ENCODE measurements around the gene BUD23. TPM values are rescaled to one million over a fixed set of nuclear protein-coding genes. Genes with fewer than 3 reads are reported as not detected.

BUD23 gene
- total and polyA plus RNA-seq, 4 donors = 19.1 to 52.6 (median 37.8) TPM

DNA sequence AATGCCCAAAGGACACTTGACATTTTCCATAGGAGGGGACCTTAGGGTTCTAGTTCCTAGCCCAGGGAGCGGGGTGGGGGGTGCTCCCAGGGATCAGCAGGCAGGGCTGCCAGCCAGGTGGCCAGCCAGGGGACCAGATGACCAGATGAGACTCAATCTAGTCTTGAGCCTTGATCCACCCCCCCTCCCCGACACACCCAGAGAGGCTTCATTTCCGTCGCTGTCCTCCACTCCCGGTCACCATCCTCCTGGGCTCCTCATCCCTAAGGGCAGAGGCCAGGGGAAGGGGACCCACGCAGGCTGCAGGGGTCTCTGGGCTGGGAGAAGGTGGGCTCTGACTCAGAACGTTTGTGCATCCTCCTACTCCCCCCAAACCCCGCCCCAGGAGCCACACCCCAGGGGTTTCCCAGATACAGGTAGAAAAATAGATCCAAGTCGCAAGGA lies 35.1 kb downstream of the BUD23 start (continued):
- TF ChIP-seq, protein P1, sequence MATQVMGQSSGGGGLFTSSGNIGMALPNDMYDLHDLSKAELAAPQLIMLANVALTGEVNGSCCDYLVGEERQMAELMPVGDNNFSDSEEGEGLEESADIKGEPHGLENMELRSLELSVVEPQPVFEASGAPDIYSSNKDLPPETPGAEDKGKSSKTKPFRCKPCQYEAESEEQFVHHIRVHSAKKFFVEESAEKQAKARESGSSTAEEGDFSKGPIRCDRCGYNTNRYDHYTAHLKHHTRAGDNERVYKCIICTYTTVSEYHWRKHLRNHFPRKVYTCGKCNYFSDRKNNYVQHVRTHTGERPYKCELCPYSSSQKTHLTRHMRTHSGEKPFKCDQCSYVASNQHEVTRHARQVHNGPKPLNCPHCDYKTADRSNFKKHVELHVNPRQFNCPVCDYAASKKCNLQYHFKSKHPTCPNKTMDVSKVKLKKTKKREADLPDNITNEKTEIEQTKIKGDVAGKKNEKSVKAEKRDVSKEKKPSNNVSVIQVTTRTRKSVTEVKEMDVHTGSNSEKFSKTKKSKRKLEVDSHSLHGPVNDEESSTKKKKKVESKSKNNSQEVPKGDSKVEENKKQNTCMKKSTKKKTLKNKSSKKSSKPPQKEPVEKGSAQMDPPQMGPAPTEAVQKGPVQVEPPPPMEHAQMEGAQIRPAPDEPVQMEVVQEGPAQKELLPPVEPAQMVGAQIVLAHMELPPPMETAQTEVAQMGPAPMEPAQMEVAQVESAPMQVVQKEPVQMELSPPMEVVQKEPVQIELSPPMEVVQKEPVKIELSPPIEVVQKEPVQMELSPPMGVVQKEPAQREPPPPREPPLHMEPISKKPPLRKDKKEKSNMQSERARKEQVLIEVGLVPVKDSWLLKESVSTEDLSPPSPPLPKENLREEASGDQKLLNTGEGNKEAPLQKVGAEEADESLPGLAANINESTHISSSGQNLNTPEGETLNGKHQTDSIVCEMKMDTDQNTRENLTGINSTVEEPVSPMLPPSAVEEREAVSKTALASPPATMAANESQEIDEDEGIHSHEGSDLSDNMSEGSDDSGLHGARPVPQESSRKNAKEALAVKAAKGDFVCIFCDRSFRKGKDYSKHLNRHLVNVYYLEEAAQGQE (IDR thresholded peaks at IDR 0.05) = no peak
- TF ChIP-seq, protein P2, sequence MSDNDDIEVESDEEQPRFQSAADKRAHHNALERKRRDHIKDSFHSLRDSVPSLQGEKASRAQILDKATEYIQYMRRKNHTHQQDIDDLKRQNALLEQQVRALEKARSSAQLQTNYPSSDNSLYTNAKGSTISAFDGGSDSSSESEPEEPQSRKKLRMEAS (IDR thresholded peaks at IDR 0.05) = no peak

DNA sequence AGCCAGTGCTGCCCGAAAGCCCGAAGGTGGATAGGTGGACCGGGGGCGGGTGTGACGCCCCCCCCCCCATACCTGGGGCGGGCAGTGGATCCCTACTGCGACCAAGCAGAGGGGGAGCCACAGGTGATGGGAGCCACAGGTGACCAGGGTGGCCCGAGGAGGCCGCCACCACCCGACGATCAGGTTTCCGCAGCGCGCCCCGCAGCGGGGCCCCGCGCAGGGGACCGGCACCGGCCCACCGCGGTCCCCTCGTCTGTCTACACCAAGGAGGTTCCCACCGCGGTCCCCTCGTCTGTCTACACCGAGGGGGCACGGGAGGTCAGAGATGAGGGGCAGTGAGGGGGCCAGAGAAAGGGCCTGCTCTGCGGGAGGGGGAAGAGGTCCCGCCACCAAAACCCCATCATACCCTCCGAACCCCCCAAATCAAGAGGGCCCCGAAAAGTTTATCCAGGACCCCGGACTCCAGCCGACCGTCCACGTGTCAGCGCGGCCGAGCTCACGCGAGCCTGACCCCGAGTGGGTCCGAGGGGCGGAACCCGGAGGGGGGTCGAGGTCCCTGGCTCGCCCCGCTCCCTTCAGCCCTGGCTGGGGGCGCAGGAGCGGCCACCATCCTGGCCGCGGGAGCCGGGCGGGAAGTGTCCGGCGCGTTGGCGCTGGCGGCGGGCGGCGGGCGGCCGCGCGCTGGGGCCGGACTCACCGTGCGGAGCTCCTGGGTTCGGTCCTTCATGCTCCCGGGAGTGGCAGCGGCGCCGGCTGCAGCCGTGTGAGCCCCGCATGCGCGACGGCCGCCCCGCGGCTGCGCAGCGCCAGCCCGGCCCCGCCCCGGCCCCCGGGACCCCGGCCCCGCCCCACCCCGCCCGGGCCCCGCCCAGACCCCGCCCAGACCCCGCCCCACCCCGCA lies 35.8 kb downstream of the BUD23 start, which contains the start of gene STX1A:
Gene STX1A (minus strand): TSS at position 765 of the 901 bp plus-strand sequence. CDS start 38 bp downstream, at position 727.
- peak; percentile 55 for DNase-seq (ENCODE audit: low spot score)
- H3K4me3 ChIP-seq (ENCODE audit: low read depth in 1 of 3, low read length in 3 of 3) = peak within 1 kb of the TSS; percentile 42 to 90 (median 70)
- TF ChIP-seq FOXA1 (IDR thresholded peaks at IDR 0.05) = no peak
- TF ChIP-seq RXRA (IDR thresholded peaks at IDR 0.05) = no peak
- TF ChIP-seq, protein P3, sequence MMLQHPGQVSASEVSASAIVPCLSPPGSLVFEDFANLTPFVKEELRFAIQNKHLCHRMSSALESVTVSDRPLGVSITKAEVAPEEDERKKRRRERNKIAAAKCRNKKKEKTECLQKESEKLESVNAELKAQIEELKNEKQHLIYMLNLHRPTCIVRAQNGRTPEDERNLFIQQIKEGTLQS (IDR thresholded peaks at IDR 0.05) = no peak
- TF ChIP-seq NR2F2 (IDR thresholded peaks at IDR 0.05) = no peak
- no peak for TF ChIP-seq HNF4A (conservative IDR thresholded peaks at IDR 0.05)
- no peak for TF ChIP-seq EGR1 (IDR thresholded peaks at IDR 0.05; ENCODE audit: low read depth in 2 of 2)
- no peak for TF ChIP-seq TAF1 (conservative IDR thresholded peaks at IDR 0.05)
- no peak for TF ChIP-seq SP1 (IDR thresholded peaks at IDR 0.05)
- no peak for TF ChIP-seq GABPA (IDR thresholded peaks at IDR 0.05 in 1 of 2, conservative IDR thresholded peaks at IDR 0.05 in 1 of 2)
- TF ChIP-seq, protein P4, sequence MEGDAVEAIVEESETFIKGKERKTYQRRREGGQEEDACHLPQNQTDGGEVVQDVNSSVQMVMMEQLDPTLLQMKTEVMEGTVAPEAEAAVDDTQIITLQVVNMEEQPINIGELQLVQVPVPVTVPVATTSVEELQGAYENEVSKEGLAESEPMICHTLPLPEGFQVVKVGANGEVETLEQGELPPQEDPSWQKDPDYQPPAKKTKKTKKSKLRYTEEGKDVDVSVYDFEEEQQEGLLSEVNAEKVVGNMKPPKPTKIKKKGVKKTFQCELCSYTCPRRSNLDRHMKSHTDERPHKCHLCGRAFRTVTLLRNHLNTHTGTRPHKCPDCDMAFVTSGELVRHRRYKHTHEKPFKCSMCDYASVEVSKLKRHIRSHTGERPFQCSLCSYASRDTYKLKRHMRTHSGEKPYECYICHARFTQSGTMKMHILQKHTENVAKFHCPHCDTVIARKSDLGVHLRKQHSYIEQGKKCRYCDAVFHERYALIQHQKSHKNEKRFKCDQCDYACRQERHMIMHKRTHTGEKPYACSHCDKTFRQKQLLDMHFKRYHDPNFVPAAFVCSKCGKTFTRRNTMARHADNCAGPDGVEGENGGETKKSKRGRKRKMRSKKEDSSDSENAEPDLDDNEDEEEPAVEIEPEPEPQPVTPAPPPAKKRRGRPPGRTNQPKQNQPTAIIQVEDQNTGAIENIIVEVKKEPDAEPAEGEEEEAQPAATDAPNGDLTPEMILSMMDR (IDR thresholded peaks at IDR 0.05; ENCODE audit: low read depth, low read length, missing input control) = no peak
- TF ChIP-seq RAD21 (IDR thresholded peaks at IDR 0.05) = no peak
- TF ChIP-seq FOXA2 (IDR thresholded peaks at IDR 0.05) = no peak
- TF ChIP-seq, protein P5, sequence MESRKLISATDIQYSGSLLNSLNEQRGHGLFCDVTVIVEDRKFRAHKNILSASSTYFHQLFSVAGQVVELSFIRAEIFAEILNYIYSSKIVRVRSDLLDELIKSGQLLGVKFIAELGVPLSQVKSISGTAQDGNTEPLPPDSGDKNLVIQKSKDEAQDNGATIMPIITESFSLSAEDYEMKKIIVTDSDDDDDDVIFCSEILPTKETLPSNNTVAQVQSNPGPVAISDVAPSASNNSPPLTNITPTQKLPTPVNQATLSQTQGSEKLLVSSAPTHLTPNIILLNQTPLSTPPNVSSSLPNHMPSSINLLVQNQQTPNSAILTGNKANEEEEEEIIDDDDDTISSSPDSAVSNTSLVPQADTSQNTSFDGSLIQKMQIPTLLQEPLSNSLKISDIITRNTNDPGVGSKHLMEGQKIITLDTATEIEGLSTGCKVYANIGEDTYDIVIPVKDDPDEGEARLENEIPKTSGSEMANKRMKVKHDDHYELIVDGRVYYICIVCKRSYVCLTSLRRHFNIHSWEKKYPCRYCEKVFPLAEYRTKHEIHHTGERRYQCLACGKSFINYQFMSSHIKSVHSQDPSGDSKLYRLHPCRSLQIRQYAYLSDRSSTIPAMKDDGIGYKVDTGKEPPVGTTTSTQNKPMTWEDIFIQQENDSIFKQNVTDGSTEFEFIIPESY (IDR thresholded peaks at IDR 0.05) = no peak
- TF ChIP-seq, protein P1 (IDR thresholded peaks at IDR 0.05) = no peak
- no peak for TF ChIP-seq HNF4G (IDR thresholded peaks at IDR 0.05)
- TF ChIP-seq, protein P2 (IDR thresholded peaks at IDR 0.05) = no peak
- no peak for TF ChIP-seq YY1 (IDR thresholded peaks at IDR 0.05)
- TF ChIP-seq JUND (IDR thresholded peaks at IDR 0.05) = no peak
- H3K27me3 ChIP-seq (ENCODE audit: control insufficient read depth in 4 of 4, insufficient read depth in 4 of 4, low read length in 3 of 4) = no peaks in the 10 kb centered on the region
- no peaks in the 10 kb centered on the region for H3K36me3 ChIP-seq (ENCODE audit: control insufficient read depth in 4 of 4, insufficient read depth in 3 of 4, low read depth in 1 of 4, low read length in 3 of 4)
- H3K4me1 ChIP-seq (ENCODE audit: control insufficient read depth in 4 of 4, insufficient read depth in 4 of 4, low read length in 3 of 4) = peaks cover 12 to 31% (median 20%) of the 10 kb centered on the region in 4 donors
- peak within 1 kb of the TSS; percentile 28 to 80 for H3K9ac ChIP-seq (ENCODE audit: low read depth in 1 of 2, low read length in 2 of 2)
- 3% methylated on average over 96 of the region's 96 CpGs for WGBS
- H3K27ac ChIP-seq (ENCODE audit: low read depth in 1 of 2, low read length in 2 of 2) = no peak within 1 kb of the TSS
- no peaks in the 10 kb centered on the region for H3K9me3 ChIP-seq (ENCODE audit: control insufficient read depth in 4 of 4, low read length in 3 of 4)
